Stimulated activated CD4-positive, alpha-beta T cell treated with anti-CD3 and anti-CD28 coated beads, Interleukin-12 subunit alpha, Interleukin-12 subunit beta, amount 100 ng/mL, for 48 hours (primary cell): Measurements from ENCODE around the gene IRF2BP1.

Experiments
- DNase-seq, 3 donors: peaks; one replicate each; pipeline ENCODE4 v3.0.0-alpha.2; 2020; ENCODE audit warnings: low read depth in 2 of 3, low spot score in 1 of 3

Gene IRF2BP1

GRCh38 chr19:45863335-45863839, 22.6 kb downstream of the IRF2BP1 start:
- DNase-seq = no peak

DNA sequence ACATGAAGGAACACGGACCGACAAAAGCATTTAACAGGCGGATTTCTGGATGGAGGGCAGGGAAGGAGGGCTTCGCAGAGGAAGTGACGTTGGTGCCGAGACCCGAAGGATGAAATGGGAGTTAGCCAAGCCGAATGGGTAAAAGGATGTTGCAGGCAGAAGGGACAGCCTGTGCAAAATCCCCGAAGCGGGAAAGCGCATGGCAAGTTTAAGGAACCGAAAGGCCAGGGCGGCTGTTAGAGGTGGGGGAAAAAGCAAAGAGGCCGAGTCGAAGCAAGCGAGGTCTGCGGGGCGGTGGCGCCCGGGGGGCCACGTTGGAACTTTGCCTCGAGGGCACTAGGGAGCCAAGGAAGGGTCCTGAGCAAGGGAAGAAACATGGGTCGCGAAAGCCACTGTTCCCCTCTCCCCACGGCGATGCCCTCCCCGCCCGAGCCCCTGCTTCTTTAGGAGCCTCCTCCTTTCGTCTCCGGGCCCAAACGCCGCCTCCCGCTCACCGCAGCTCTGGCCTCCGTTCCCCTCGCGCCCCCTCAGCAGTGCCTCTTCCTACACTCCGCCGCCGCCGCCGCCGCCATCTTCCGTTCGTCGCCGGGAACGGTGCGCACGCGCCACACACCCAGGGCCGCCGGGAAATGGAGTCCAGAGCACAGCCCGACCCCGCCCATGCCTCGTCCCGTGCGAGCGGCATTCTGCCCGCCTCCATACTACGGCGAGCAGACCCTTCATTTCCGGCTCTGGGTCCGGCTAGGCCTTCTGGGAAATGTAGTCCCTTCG, 23.2 kb downstream of the IRF2BP1 start, which contains the start of gene SYMPK:
Gene SYMPK, minus strand, starts transcription at position 584 of the 771 bp plus-strand sequence. CDS start 8,652 bp downstream, outside the sequence.
- DNase-seq = peak; percentile 97 to 99 (median 99)

DNA sequence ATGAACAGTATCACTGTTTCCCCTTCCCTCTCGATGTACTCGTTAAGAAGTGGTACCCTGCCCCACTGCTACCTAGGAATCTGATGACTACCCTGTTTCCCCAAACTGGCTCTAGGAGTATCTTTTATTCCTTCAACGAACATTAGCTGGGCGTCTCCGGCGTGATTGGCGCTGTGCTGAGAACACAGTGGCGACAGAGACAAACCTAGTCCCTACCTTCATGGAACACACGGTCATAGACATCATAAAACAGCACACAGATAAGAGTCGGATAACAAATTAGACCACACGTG, 23.7 kb downstream of the IRF2BP1 start:
- DNase-seq = no peak

GRCh38 chr19:45860359-45861259, 25.3 kb downstream of the IRF2BP1 start:
- no peak for DNase-seq

DNA sequence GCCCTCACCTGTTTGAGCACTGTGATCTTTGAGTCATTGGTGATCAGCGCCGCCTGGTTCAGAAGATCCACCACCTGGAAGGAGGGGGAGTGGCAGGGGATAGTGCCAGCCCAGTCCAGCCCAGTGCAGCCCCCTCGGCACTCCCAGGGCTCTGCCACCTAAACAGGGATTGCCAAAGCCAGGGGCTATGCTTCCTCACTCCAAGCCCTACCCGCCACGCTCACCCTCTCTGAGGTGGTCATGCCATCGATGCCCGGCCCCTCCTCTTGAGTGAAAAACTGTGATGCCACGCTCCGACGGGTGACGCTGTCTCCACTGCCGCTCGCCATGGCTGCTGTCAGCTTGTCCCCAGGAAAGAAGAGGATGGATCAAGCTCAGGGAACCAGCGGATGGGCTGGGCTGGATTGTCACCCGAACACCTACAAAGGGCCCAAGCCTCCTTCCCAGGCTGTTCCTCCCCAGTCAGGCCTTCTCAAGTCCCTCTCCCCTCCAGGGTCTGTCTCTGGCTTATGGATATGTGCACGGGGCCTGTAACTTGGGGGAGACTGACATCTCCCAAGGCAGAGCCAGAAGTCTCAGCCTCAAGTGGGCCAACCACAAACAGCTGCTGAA, 31.7 kb downstream of the IRF2BP1 start:
- DNase-seq = no peak

GRCh38 chr19:45852983-45853382, 33.0 kb downstream of the IRF2BP1 start:
- no peak for DNase-seq

DNA sequence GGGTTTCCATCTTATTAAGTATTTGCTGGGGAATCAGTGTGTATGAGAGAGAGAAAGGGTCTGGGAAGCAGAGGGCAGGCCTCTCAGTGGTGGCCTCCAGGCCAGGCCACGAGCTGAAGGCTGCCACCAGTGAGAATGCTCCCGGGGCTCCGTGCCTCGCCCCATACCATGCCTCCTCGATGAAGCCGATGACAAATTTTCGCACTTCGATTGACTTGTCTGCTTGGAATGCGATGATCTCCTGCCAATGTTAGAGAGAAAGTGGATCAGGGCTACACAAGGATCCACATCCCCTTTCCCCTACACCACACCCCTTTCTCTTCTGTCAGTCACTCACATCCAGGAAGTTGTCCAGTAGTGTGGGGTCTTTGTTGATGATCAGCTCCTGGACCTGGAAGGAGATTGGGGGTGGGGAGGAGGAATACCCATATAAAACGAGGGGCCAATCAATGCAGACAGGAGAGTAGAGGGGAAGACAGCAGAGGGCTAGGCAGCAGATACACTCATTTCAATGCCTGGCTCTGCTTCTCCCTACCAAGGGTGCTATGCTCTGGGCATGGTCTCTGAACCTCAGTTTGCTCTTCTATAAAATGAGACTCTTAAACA, 33.7 kb downstream of the IRF2BP1 start:
- no peak for DNase-seq

DNA sequence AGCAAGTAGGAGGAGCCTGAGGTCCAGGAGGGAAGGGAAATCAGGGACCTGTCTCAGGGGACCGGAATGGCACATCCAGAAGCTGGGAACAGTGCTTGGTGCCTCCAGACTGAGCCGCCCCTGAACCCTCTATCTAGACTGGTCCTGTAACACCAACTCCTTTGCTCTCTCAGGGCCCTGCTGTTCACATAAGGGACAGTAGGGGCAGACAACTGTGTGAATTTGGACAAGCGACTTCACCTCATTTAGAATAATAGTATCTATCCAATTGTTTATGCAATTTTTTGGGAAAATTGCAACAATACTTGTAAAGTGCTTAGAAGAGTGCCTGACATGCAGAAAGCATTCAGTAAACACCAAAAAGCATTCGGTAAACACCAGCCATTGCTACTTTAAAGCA, 37.0 kb downstream of the IRF2BP1 start:
- no peak for DNase-seq

DNA sequence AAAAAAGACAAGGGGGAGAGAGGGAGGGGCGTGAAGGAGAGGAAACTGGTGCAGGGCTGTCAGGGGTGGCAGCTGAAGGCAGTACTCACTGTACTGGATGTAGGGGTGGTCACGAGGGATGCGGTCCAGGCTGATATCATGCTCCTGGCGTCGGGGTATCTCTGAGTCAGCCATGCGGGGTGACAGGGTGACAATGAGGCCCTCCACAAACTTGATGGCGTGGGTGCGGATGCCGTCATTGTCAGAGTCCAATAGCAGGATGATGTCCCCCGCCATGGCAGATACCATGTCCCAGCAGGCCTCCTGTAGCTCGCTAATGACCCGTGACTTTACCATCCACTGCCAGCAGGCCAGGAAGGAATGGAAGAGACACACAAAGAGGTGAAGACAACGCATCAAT, 38.3 kb downstream of the IRF2BP1 start:
- DNase-seq = no peak

DNA sequence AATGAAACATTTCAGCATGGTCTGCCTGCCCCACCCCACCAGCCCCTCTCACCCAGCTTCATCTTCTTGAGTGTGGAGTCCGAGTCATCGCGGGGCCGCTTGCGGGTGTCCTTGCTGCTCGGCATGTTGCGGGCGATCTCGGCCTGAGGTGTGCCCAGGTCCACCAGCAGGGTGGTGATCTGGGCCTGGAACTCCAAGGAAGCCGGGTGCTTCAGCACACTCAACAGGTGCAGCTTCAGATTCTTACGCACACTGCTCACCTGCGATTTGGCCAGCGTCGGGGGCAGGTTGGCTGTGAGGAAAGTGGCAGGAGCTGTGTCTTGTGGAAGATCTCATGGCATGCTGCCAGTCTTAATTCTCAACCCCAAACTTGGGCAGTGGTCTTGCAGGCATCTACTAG, 43.7 kb downstream of the IRF2BP1 start:
- DNase-seq = no peak

DNA sequence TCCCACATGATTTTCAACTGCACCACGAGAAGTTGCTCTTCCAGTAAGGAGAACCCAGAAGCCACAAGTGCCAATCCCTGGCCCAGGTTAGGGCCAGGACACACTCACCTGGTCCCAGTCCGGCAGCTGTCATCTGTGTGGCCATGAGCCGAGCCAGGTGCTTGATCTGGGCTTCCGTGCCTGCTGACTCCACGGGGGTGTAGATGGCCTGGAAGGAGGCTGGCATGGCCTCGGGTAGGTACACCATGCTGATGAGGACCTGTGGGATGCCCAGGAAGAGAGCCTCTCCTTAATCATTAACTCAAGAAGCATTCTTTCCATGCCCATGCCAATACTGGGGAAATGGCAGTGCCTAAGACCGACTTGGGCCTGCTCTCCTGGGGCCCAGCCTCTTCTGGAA, 51.0 kb downstream of the IRF2BP1 start:
- no peak for DNase-seq
